Activated CD4-positive, alpha-beta T cell treated with anti-CD3 and anti-CD28 coated beads, Interleukin-2, amount 50 U/mL, for 24 hours (primary cell): ENCODE results near the gene SOCS1.

Experiments
- DNase-seq, 2 donors: peaks; one replicate each; pipeline ENCODE4 v3.0.0-alpha.2; 2020; ENCODE audit warnings: low read depth in 1 of 2, low spot score in 1 of 2

SOCS1 gene

DNA sequence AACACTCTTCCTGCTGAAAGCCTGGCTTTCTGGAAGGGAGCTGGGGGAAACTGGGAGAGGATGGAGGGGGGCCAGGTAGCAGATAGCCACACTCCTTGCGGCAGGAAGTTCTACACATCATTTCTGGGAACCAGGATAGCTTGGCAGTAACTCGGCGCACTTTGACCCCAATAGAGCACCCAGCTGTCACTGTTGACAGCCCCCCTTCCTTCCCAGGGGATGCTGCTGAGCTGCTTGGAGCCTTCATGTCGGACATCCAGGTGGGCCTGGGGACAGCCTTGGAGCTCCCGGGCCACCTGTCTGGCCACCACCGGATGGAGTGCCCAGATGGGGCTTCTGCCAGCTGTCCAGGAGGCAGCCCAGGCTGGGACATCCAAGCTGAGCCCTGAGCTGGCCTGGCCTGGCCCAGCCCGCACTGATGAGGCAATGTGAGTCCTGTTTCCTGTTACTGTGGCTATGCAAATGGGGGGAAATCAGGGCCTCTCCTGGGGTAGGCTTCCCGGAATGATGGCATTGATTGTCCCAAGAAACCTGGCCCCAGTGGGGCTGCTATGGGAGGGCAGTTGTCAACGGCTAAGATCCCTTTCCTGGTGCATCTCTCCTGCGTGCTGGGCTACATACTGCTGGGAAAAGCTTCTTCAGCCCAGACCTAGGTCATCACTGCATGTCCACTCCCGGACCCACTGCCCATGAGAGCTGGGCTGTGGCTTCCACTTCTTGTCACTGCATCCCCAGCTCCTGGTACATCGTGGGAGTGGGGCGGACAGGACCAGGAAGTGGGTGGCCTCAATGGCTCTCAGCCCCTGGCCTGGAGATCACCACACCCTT, 50.0 kb downstream of the SOCS1 start:
- DNase-seq: no peak

GRCh38 chr16:11205065-11205699, 50.8 kb downstream of the SOCS1 start:
- no peak for DNase-seq

- no peak for DNase-seq
These were observed 51.4 kb downstream of the SOCS1 start for GRCh38 chr16:11204513-11205047.
